Large intestine (tissue), 3 donors: ENCODE measurements around the gene ENTHD1. TPM values are rescaled to one million over a fixed set of nuclear protein-coding genes. Genes with fewer than 3 reads are reported as not detected.
"Not testable (repeated sequence)": the region's sequence is repeated elsewhere in the genome, so short reads cannot be mapped to it uniquely, and the experiment has no call there.

Experiments used
- DNase-seq, 2 donors: peaks; one replicate each; pipeline versions ENCODE4 v3.0.0 to v3.0.0-alpha.2; 2013
- H3K27ac ChIP-seq: one replicate; pipeline ENCODE4 v1.5.1; 2013; ENCODE audit warnings: low read length
- H3K27me3 ChIP-seq: 2 replicates; pipeline ENCODE4 v1.6.1; 2013; ENCODE audit warnings: low read length; ENCODE audit not compliant: control insufficient read depth, insufficient read depth
- H3K36me3 ChIP-seq: 2 replicates; pipeline ENCODE4 v1.6.1; 2013; ENCODE audit warnings: low read length; ENCODE audit not compliant: control insufficient read depth, insufficient read depth
- H3K4me1 ChIP-seq: one replicate; pipeline ENCODE4 v1.6.1; 2013; ENCODE audit warnings: low read length; ENCODE audit not compliant: control insufficient read depth, insufficient read depth
- H3K4me3 ChIP-seq: one replicate; pipeline ENCODE4 v1.5.1; 2013; ENCODE audit warnings: low read length
- H3K9me3 ChIP-seq: one replicate; pipeline ENCODE4 v1.6.1; 2013; ENCODE audit warnings: mild to moderate bottlenecking, low read depth, low read length, moderate library complexity; ENCODE audit not compliant: control insufficient read depth
- WGBS: methylation state at CpG from one replicate; pipeline ENCODE4 v1.1.5; 2013; ENCODE audit warnings: low lambda C conversion rate; ENCODE audit not compliant: insufficient coverage; 5-methylcytosine and 5-hydroxymethylcytosine counted together
- polyA plus RNA-seq: library from polyadenylated mRNA; unstranded; fragments of 120-200 nt; gene quantifications from one replicate; pipeline ENCODE4 v1.2.1, GENCODE V29; 2013

Gene ENTHD1
- polyA plus RNA-seq, 1 donor = 0.06 TPM

DNA sequence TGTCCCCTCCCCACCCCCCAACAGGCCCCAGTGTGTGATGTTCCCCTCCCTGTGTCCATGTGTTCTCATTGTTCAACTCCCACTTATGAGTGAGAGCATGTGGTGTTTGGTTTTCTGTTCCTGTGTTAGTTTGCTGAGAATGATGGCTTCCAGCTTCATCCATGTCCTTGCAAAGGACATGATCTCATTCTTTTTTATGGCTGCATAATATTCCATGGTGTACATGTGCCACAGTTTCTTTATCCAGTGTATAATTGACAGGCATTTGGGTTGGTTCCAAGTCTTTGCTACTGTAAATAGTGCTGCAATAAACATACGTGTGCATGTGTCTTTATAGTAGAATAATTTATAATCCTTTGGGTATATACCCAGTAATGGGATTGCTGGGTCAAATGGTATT, 159.5 kb downstream of the ENTHD1 start:
- H3K27ac ChIP-seq, H3K4me3 ChIP-seq, H3K27me3 ChIP-seq, DNase-seq, H3K36me3 ChIP-seq, H3K9me3 ChIP-seq, H3K4me1 ChIP-seq: not testable (repeated sequence)
- no CpG with 5 or more reads among the region's 1 CpG for WGBS

DNA sequence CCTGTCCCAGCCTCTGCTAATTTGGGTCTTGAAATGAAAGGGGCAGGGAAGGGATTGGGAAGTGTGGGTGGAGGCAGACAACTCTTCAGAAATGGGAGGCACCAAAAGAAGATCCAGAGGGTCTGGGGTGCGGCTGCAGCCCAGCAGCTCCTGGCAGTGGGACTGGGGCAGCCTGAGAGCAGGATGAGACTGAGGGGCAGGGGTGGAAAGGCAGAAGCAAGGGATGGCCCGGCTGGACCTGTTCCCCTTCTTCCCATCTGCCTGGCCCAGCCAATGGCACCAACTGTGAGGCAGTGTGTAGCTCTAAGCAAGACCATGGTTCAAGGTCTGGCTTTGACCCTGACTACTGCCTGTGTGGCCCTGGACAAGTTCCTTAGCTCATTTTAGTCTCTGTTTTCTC, 160.4 kb downstream of the ENTHD1 start:
- H3K27me3 ChIP-seq = peaks cover 1% of the 10 kb centered on the region

DNA sequence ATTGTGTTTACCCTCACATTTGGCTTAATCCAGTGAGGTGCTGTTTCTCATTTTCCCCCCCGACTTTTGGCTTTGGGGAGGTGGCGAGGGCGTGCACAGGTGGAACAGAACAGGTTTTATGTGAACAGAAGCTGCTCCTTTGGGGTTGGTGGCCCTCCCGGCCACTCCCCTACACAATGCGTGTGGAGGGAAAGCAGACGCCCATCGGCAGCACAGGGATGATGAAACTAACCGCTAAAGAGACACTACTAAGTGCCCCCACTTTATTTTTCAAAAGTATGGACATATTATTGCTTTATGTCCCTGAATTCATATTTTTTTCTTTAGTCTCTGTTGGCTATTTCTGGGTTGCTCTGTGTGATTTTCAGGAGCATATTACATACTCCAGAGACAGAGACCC, 160.9 kb downstream of the ENTHD1 start:
- no peaks in the 10 kb centered on the region for H3K36me3 ChIP-seq
- no peaks in the 10 kb centered on the region for H3K9me3 ChIP-seq
- no CpG with 5 or more reads among the region's 8 CpGs for WGBS
- peaks cover 2% of the 10 kb centered on the region for H3K27me3 ChIP-seq
- H3K4me3 ChIP-seq = no peak overlapping the region
- no peaks in the 10 kb centered on the region for H3K4me1 ChIP-seq
- no peak overlapping the region for H3K27ac ChIP-seq
- no peak for DNase-seq

More for the DNA sequence above, 160.4 kb downstream of the ENTHD1 start:
- WGBS = no CpG with 5 or more reads among the region's 2 CpGs
- Histone ChIP-seq H3K9me3 (no peaks in the 10 kb centered on the region), H3K27ac (no peak overlapping the region), H3K4me1 (no peaks in the 10 kb centered on the region), H3K4me3 (no peak overlapping the region), H3K36me3 (no peaks in the 10 kb centered on the region)
- DNase-seq = no peak

DNA sequence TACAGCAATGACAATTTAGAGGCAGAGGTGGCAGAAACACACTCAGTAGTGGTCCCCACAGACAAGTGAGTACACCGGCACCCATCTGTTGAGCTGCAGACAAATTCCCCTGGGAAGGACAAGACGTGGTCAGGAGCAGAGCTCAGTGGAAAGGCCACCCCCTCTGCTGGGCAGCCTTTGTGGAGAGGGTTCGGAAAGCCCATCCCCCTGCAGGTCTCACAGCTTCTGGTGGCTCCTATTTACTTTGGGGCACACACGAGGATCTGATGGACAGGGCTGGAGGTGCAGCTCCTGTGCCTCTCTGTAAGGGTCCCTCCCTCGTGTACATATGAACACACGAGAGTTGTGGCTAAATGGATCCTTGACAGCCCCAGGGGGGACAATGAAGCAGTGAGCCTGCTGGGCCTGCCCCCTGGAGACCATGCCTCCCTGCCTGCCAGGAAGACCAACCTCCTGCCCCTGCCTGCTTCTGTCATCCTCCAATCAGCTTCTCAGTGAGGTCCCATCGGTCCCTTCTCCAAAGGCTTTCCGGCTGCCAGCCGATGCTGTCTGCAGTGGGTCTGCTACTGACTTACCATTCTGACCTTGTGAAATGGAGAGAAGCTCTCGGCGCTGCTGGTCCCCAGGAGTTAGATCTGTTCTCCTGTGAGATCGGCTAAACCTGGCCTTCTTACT, 161.5 kb downstream of the ENTHD1 start:
- Histone ChIP-seq H3K4me3 (no peak overlapping the region), H3K27me3 (peaks cover 2% of the 10 kb centered on the region), H3K9me3 (no peaks in the 10 kb centered on the region), H3K27ac (no peak overlapping the region), H3K4me1 (no peaks in the 10 kb centered on the region), H3K36me3 (no peaks in the 10 kb centered on the region)
- no CpG with 5 or more reads among the region's 12 CpGs for WGBS
- DNase-seq = no peak

DNA sequence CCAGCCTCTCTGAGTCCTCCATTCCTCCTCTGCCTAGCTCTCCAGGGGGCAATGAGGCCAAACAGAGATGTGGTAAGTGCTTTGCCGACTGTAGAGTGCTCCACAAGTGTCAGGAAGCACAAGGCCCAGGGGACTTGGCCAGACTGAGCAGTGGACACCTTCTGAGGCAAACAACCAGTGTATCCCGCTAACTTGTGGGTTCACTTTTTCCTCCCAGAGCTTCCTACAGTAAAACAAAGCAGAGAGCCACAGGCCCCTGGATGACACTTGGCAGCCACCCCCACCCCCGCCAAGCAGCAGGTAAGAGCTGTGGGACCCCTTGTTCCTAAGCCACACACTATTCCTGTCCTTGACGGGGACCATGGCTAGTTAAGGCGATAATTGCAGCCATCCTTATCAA, 162.1 kb downstream of the ENTHD1 start:
- no peak for DNase-seq
- H3K27ac ChIP-seq = no peak overlapping the region
- peaks cover 2% of the 10 kb centered on the region for H3K27me3 ChIP-seq
- no peaks in the 10 kb centered on the region for H3K36me3 ChIP-seq
- H3K9me3 ChIP-seq = no peaks in the 10 kb centered on the region
- H3K4me3 ChIP-seq = no peak overlapping the region
- no CpG with 5 or more reads among the region's 5 CpGs for WGBS
- H3K4me1 ChIP-seq = no peaks in the 10 kb centered on the region

DNA sequence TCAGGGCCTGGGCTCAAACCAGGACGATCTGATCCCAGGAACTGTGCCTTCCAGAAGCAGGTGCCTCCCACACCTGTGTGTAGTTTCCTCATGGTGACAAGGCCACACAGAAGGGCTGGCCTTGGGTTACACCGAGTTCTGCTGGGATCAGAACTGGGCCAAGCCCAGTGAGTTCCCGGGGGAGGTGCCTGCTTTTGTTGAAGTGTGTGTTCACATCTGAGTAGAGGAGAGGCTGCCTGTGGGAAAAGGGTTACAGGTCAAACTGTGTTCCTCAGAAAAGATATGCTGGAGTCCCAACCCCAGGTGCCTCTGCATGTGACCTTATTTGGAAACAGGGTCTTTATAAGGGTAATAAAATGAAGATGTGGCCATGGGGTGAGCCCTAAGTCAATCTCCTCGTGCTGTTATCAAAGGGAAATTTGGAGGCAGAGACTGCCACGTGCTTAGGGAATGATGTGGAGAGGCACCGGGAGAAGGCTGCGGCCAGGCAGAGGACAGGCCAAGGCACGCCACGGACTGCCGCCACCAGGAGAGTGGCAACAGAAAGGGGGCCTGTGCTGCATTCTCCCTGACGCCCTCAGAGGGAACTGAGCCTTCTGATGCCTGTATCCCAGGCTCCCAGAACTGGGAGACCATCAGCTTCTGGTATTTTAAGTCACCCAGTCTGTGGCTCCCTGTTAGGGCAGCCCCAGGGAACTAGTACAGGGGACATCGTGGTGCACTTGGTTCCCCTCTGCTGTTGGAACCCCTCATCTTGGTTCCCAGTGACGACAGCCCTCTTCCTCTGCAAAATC, 164.2 kb downstream of the ENTHD1 start:
- WGBS = no CpG with 5 or more reads among the region's 13 CpGs
- no peak overlapping the region for H3K27ac ChIP-seq
- no peaks in the 10 kb centered on the region for H3K9me3 ChIP-seq
- H3K27me3 ChIP-seq = peaks cover 2% of the 10 kb centered on the region
- H3K4me3 ChIP-seq = no peak overlapping the region
- no peak for DNase-seq
- H3K36me3 ChIP-seq = no peaks in the 10 kb centered on the region
- H3K4me1 ChIP-seq = peaks cover 6% of the 10 kb centered on the region

DNA sequence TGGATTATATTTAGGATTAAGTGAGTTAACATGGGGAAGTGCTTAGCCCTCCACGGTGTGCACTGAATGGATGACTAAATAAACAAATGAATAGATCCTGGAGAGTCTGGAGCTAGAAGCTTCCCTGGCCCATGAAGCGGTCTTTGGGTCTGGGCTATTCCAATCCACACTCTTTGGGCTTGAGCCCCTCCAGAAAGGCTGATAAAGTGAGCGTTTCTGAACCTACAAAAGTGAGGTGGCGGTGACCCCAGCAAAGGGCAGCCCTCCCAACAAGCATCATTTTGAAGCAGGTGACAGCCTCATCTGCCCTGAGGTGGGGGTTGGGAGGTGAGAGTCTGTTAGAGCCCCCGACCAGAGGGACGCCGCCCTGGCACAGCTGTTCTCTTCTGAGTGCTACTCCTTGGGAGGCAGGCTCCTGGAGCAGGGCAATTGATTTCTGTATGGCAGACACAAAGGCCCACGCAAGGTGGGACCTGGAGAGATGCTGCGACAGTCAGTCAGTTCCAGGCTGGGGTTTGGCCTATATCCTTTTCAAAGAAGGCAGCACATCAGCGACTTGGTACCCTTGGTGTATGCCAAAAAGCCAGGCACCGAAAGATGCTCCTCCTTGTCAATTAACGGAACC, 165.2 kb downstream of the ENTHD1 start:
- Histone ChIP-seq H3K4me3 (no peak overlapping the region), H3K27ac (no peak overlapping the region), H3K9me3 (no peaks in the 10 kb centered on the region), H3K27me3 (peaks cover 2% of the 10 kb centered on the region), H3K36me3 (no peaks in the 10 kb centered on the region), H3K4me1 (peaks cover 15% of the 10 kb centered on the region)
- DNase-seq = no peak
- WGBS = 100% methylated on average over 1 of the region's 12 CpGs

DNA sequence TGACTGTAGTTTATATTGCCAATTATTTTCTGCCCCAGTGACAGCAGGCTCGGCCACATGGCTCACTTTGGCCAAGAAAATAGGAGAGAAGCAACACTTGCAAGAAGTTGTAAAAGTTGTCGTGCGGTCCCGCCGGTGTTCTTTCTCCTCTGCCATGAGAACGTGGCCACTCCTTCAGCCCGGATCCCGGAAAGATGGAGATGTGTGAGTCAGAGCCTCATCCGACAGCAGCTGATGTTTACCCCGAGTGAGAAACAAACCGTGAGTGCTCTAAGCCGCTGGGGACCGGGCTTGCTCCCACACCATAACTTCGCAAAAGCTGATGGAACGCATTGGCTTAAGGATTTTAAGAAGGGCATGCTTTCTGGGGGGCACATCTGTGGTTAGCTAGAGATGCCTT, 166.0 kb downstream of the ENTHD1 start:
- Histone ChIP-seq H3K4me1 (peaks cover 17% of the 10 kb centered on the region), H3K9me3 (no peaks in the 10 kb centered on the region), H3K27ac (no peak overlapping the region), H3K27me3 (peaks cover 2% of the 10 kb centered on the region), H3K4me3 (no peak overlapping the region), H3K36me3 (no peaks in the 10 kb centered on the region)
- DNase-seq = peak in 1 of 2 donors; percentile 50
- WGBS = no CpG with 5 or more reads among the region's 15 CpGs

DNA sequence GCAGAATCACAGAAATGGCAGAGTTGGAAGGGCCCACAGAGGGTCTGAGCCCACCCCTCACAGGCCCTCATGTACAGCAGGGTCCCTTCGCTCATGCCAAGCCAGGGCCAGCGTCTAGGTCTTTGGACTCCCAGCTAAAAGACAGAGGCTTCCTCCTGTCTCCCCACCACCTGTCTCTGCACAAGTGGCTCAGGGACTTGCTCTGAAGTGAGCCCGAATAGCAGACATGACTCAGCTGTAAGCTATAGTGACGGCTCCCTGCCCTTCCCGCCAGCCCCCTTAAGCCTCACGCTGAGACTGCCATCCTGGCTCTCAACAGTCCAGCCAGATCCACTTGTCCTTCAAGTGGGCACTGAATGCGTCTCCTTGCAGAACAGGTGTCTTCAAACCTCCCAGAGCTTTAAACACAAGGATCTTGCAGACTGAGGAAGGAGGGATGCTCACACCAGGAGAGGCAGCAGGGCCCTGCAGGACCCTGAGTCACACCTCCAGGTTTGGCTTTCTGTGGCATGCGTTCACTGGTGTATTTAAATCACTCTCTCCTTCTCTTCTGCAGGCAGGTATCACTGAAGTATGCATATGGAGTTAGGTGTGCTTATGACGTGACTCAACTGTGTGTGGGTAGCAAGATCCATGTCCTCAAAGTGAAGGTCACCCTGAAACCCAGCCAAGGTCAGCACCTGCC, 168.1 kb downstream of the ENTHD1 start:
- no peaks in the 10 kb centered on the region for H3K36me3 ChIP-seq
- no peak overlapping the region for H3K4me3 ChIP-seq
- no peaks in the 10 kb centered on the region for H3K9me3 ChIP-seq
- no CpG with 5 or more reads among the region's 9 CpGs for WGBS
- H3K27ac ChIP-seq = no peak overlapping the region
- H3K27me3 ChIP-seq = peaks cover 2% of the 10 kb centered on the region
- peaks cover 17% of the 10 kb centered on the region for H3K4me1 ChIP-seq
- no peak for DNase-seq

DNA sequence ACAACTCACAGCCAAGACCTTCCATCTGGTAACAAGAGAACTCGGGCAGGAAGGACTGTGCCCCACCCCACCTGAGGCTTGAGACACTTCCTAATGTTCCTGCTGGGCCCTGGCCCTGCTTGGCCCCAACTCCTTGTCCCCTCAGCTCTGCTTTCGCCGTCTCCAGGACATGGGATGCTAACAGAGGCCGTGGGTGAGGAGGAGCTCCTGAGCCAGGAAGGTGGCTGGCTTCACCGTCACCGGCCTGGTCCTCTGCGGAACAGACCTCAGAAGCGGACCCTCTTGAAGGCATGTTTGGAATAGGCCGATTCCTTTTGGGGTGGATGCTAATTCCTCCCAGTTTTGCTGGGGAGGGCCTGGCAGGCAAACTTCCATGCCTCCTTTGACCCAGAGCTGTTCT, 168.7 kb downstream of the ENTHD1 start:
- DNase-seq = no peak
- H3K27ac ChIP-seq = no peak overlapping the region
- H3K4me1 ChIP-seq = peaks cover 17% of the 10 kb centered on the region
- peaks cover 2% of the 10 kb centered on the region for H3K27me3 ChIP-seq
- H3K36me3 ChIP-seq = no peaks in the 10 kb centered on the region
- no peaks in the 10 kb centered on the region for H3K9me3 ChIP-seq
- WGBS = no CpG with 5 or more reads among the region's 9 CpGs
- no peak overlapping the region for H3K4me3 ChIP-seq
